B cell (primary cell): Measurements from ENCODE around the gene BTBD17. TPM values are rescaled to one million over a fixed set of nuclear protein-coding genes. Genes with fewer than 3 reads are reported as not detected.

Experiments used
- ATAC-seq: fragments of 200-7000 bp; cut with Tn5 transposase; one replicate; pipeline ENCODE4 v1.10.0; 2021; ENCODE audit warnings: low read depth, mild to moderate bottlenecking, moderate number of reproducible peaks, moderate library complexity
- CTCF ChIA-PET: fragments of 350-600 bp; sonication (Branson Sonifier 250); formaldehyde crosslinking; loops from one replicate; lab custom pipeline; 2021; ENCODE audit warnings: antibody characterized with exemption, inconsistent platforms; lab: Charles Lee
- POLR2A ChIA-PET: fragments of 350-600 bp; sonication (Branson Sonifier 250); formaldehyde crosslinking; loops from one replicate; lab custom pipeline; 2021; ENCODE audit warnings: antibody characterized with exemption; lab: Charles Lee
- DNase-seq: peaks from one replicate; pipeline ENCODE4 v3.0.0; 2013
- H2AFZ ChIP-seq: 2 replicates; pipeline ENCODE4 v1.6.1; 2012; ENCODE audit warnings: mild to moderate bottlenecking, low read depth, low read length; ENCODE audit not compliant: insufficient read depth, poor library complexity, severe bottlenecking
- H3K27ac ChIP-seq, 2 donors: 1 replicate in 1 of 2; 2 replicates in 1 of 2; pipeline ENCODE4 v1.5.1; 2012 to 2013; ENCODE audit warnings: low read length in 2 of 2, mild to moderate bottlenecking in 2 of 2, moderate library complexity in 1 of 2
- H3K27me3 ChIP-seq, 4 experiments: fragments of 200-600 bp in 1 of 4; sonication (generic) in 1 of 4; replicated peaks in 1 of 4; 1 replicate in 2 of 4; 2 replicates in 2 of 4; pipeline versions ENCODE4 v1.6.1 to v1.7.0; 2013 to 2016; ENCODE audit warnings: low read length in 3 of 4, mild to moderate bottlenecking in 2 of 4, mixed read lengths in 1 of 4, moderate library complexity in 1 of 4; ENCODE audit not compliant: insufficient read depth in 4 of 4, control insufficient read depth in 3 of 4; ENCODE audit errors: control extremely low read depth in 1 of 4
- H3K36me3 ChIP-seq, 2 experiments: replicated peaks in 1 of 2; 1 replicate in 1 of 2; 2 replicates in 1 of 2; pipeline versions ENCODE4 v1.6.1 to v1.7.1; 2013; ENCODE audit warnings: low read length in 1 of 2; ENCODE audit not compliant: insufficient read depth in 2 of 2, control insufficient read depth in 1 of 2; ENCODE audit errors: control extremely low read depth in 1 of 2, extremely low read depth in 1 of 2
- H3K4me1 ChIP-seq, 2 donors: fragments of 200-600 bp in 1 of 2; sonication (generic) in 1 of 2; 1 replicate in 1 of 2; 2 replicates in 1 of 2; pipeline versions ENCODE4 v1.5.1 to v1.6.1; 2013 to 2017; ENCODE audit warnings: low read length in 2 of 2; ENCODE audit not compliant: control insufficient read depth in 2 of 2, insufficient read depth in 2 of 2
- H3K4me2 ChIP-seq: replicated peaks from 2 replicates; pipeline ENCODE3; 2012; ENCODE audit warnings: mild to moderate bottlenecking, low read depth, low read length; ENCODE audit not compliant: poor library complexity, severe bottlenecking
- H3K4me3 ChIP-seq, 5 experiments: fragments of 200-600 bp in 1 of 5; sonication (generic) in 1 of 5; 1 replicate in 3 of 5; 2 replicates in 2 of 5; pipeline versions ENCODE4 v1.5.1 to v1.7.0; 2011 to 2016; ENCODE audit warnings: low read length in 4 of 5, mild to moderate bottlenecking in 4 of 5, low read depth in 2 of 5, control low read depth in 1 of 5, moderate library complexity in 1 of 5; ENCODE audit not compliant: insufficient read depth in 1 of 5; ENCODE audit errors: control extremely low read depth in 1 of 5, extremely low read depth in 1 of 5
- H3K79me2 ChIP-seq: fragments of 200-600 bp; sonication (generic); one replicate; pipeline ENCODE4 v1.6.0; 2016; ENCODE audit warnings: low read length; ENCODE audit not compliant: control insufficient read depth, insufficient read depth
- H3K9ac ChIP-seq: fragments of 200-600 bp; sonication (generic); 2 replicates; pipeline ENCODE4 v1.6.1; 2017; ENCODE audit warnings: mild to moderate bottlenecking, low read length, moderate library complexity
- H3K9me3 ChIP-seq, 3 donors: one replicate each; pipeline versions ENCODE4 v1.6.1 to v1.7.1; 2013; ENCODE audit warnings: low read length in 2 of 3; ENCODE audit not compliant: control insufficient read depth in 2 of 3, insufficient read depth in 1 of 3; ENCODE audit errors: control extremely low read depth in 1 of 3
- H4K20me1 ChIP-seq: 2 replicates; pipeline ENCODE4 v1.6.0; 2012; ENCODE audit warnings: mild to moderate bottlenecking, low read length; ENCODE audit not compliant: insufficient read depth, control insufficient read depth, poor library complexity, severe bottlenecking
- H3K27ac Mint-ChIP-seq: one replicate; pipeline ENCODE4 v1.8.0; 2021; ENCODE audit warnings: mixed read lengths
- H3K27me3 Mint-ChIP-seq: one replicate; pipeline ENCODE4 v1.8.0; 2021; ENCODE audit warnings: mixed read lengths
- H3K4me1 Mint-ChIP-seq: one replicate; pipeline ENCODE4 v1.8.0; 2021; ENCODE audit warnings: mixed read lengths
- H3K4me3 Mint-ChIP-seq: one replicate; pipeline ENCODE4 v1.8.0; 2021; ENCODE audit warnings: mixed read lengths
- H3K9me3 Mint-ChIP-seq: one replicate; pipeline ENCODE4 v1.8.0; 2022; ENCODE audit warnings: mixed read lengths; ENCODE audit not compliant: insufficient read depth
- CTCF ChIP-seq: fragments of 200-600 bp; IDR thresholded peaks from one replicate; pipeline ENCODE4 v1.8.0; 2022; ENCODE audit warnings: antibody characterized with exemption, mild to moderate bottlenecking
- EZH2 ChIP-seq: IDR thresholded peaks from 2 replicates; pipeline ENCODE4 v1.6.1; 2012; ENCODE audit warnings: borderline replicate concordance, low read depth, mild to moderate bottlenecking, moderate library complexity, low read length; ENCODE audit not compliant: insufficient read depth, poor library complexity, severe bottlenecking
- WGBS: methylation state at CpG from one replicate; pipeline ENCODE4 v1.1.5; 2013; ENCODE audit warnings: missing lambda C conversion rate; ENCODE audit not compliant: insufficient coverage; 5-methylcytosine and 5-hydroxymethylcytosine counted together
- intact Hi-C: fragments of 100-400 bp; cut with micrococcal nuclease; formaldehyde crosslinking; loops from one replicate; pipeline ENCODE4 v1.10.0; 2022
- polyA plus RNA-seq: library from polyadenylated mRNA; depleted of rRNA; stranded (reverse); fragments of >200 nt; gene quantifications from 2 replicates; pipeline ENCODE4 v1.2.3, GENCODE V29; 2012
- total RNA-seq, 2 donors: library from RNA; stranded (reverse); fragments of 120-200 nt in 1 of 2; gene quantifications; 1 replicate in 1 of 2; 2 replicates in 1 of 2; pipeline versions ENCODE4 v1.2.3 to v1.2.4, GENCODE V29; 2013 to 2022

The BTBD17 gene
- total and polyA plus RNA-seq, 2 donors (not counting 1 experiment from before 2014, with no cell fraction given): not detected

GRCh38 chr17:74324521-74324920, 37.1 kb downstream of the BTBD17 start:
- Histone ChIP-seq H2AFZ (no peak overlapping the region), H3K4me2 (no peak overlapping the region), H3K9ac (no peak overlapping the region), H3K36me3 (no peaks in the 10 kb centered on the region), H3K27ac (no peak overlapping the region), H3K4me3 (no peak overlapping the region), H4K20me1 (no peaks in the 10 kb centered on the region), H3K4me1 (peaks cover 8 to 13% of the 10 kb centered on the region in 2 donors), H3K9me3 (no peaks in the 10 kb centered on the region), H3K27me3 (peaks cover 0 to 27% (median 5%) of the 10 kb centered on the region in 4 experiments), H3K79me2 (no peaks in the 10 kb centered on the region)
- ATAC-seq: no peak
- H3K4me3 Mint-ChIP-seq: no peak overlapping the region
- DNase-seq: no peak
- peaks cover 4% of the 10 kb centered on the region for H3K4me1 Mint-ChIP-seq
- no peaks in the 10 kb centered on the region for H3K9me3 Mint-ChIP-seq
- POLR2A ChIA-PET: no interaction called here
- CTCF ChIA-PET: no interaction called here
- WGBS: 97% methylated on average over 6 of the region's 6 CpGs
- no peak overlapping the region for H3K27ac Mint-ChIP-seq
- TF ChIP-seq CTCF: no peak
- no peak for TF ChIP-seq EZH2
- peaks cover 56% of the 10 kb centered on the region for H3K27me3 Mint-ChIP-seq
- intact Hi-C loops: no loop called here

- H3K27ac ChIP-seq: no peak overlapping the region
- no peaks in the 10 kb centered on the region for H3K79me2 ChIP-seq
- no peaks in the 10 kb centered on the region for H3K4me1 ChIP-seq
- Mint-ChIP-seq H3K27me3 (peaks cover 36% of the 10 kb centered on the region), H3K9me3 (no peaks in the 10 kb centered on the region), H3K4me1 (no peaks in the 10 kb centered on the region), H3K4me3 (no peak overlapping the region), H3K27ac (no peak overlapping the region)
- CTCF ChIA-PET: interaction anchor here (0.9 kb wide), 1 partner anchor 105 kb away, joined by 3 read pairs; the partner anchor contains the start of gene TTYH2
- ATAC-seq (no peak), DNase-seq (no peak)
- H3K4me2 ChIP-seq: no peak overlapping the region
- intact Hi-C loops: no loop called here
- peaks cover 0 to 5% (median 1%) of the 10 kb centered on the region in 4 experiments for H3K27me3 ChIP-seq
- H2AFZ ChIP-seq: no peak overlapping the region
- no peak overlapping the region for H3K9ac ChIP-seq
- peaks cover 0 to under 1% (median 0%) of the 10 kb centered on the region in 3 donors for H3K9me3 ChIP-seq
- POLR2A ChIA-PET: no interaction called here
- H3K4me3 ChIP-seq: no peak overlapping the region
- H3K36me3 ChIP-seq: no peaks in the 10 kb centered on the region
- WGBS: 98% methylated on average over 10 of the region's 10 CpGs
- TF ChIP-seq CTCF: no peak
- TF ChIP-seq EZH2: no peak
- H4K20me1 ChIP-seq: no peaks in the 10 kb centered on the region
These were observed 43.3 kb downstream of the BTBD17 start for GRCh38 chr17:74318391-74318790.
